Hepatocyte (in vitro differentiated cells): ENCODE measurements around the gene DUSP10.

Experiments
- EZH2 ChIP-seq: fragments of 200-600 bp; sonication (generic); IDR thresholded peaks from 2 replicates; pipeline ENCODE4 v1.6.1; 2016; ENCODE audit warnings: antibody characterized with exemption, mild to moderate bottlenecking, borderline replicate concordance
- EZH2phosphoT487 ChIP-seq: fragments of 200-600 bp; sonication (generic); IDR thresholded peaks from one replicate; pipeline ENCODE4 v1.6.1; 2018; ENCODE audit warnings: antibody characterized with exemption, mild to moderate bottlenecking, low read depth, moderate library complexity; ENCODE audit not compliant: unreplicated experiment, severe bottlenecking
- TF ChIP-seq, protein P1 (sequence below): fragments of 200-600 bp; sonication (generic); IDR thresholded peaks from 2 replicates; pipeline ENCODE4 v1.5.1; 2016; ENCODE audit warnings: antibody characterized with exemption, mild to moderate bottlenecking; ENCODE audit not compliant: poor library complexity

DNA sequence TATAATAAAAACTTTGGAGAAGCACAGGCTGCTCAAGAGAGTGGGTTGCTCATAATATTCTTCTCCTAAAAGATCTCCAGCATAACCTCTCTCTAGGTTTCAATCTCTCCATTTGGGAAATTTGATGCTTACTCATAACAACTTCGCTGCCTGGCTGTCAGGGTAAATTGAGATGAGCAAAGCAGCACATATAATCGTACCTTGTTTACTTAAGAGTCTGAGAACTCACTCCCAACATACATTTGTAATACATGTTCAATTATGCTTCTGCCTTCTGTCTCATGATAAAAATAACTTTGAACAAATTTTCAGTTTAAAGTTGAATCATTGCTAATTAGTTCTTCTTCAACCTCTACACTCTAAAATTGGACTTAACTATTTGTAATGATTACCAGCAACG is 68.9 kb downstream of the DUSP10 start:
- TF ChIP-seq, protein P1, sequence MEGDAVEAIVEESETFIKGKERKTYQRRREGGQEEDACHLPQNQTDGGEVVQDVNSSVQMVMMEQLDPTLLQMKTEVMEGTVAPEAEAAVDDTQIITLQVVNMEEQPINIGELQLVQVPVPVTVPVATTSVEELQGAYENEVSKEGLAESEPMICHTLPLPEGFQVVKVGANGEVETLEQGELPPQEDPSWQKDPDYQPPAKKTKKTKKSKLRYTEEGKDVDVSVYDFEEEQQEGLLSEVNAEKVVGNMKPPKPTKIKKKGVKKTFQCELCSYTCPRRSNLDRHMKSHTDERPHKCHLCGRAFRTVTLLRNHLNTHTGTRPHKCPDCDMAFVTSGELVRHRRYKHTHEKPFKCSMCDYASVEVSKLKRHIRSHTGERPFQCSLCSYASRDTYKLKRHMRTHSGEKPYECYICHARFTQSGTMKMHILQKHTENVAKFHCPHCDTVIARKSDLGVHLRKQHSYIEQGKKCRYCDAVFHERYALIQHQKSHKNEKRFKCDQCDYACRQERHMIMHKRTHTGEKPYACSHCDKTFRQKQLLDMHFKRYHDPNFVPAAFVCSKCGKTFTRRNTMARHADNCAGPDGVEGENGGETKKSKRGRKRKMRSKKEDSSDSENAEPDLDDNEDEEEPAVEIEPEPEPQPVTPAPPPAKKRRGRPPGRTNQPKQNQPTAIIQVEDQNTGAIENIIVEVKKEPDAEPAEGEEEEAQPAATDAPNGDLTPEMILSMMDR: no peak
- TF ChIP-seq EZH2phosphoT487 (no peak), EZH2 (no peak)
